ENCODE data around the gene NTN5. TPM values are rescaled to one million over a fixed set of nuclear protein-coding genes. Genes with fewer than 3 reads are reported as not detected.

NTN5 gene
- total and polyA plus RNA-seq, 10 of the 15 experiments (the other 5 are each of a cell fraction or from before 2014, with no cell fraction given), result 0.07 to 0.22 TPM; not detected in 8

GRCh38 chr19:48635263-48635965 lies 37.4 kb downstream of the NTN5 start (continued):
- TF ChIP-seq, protein P1, sequence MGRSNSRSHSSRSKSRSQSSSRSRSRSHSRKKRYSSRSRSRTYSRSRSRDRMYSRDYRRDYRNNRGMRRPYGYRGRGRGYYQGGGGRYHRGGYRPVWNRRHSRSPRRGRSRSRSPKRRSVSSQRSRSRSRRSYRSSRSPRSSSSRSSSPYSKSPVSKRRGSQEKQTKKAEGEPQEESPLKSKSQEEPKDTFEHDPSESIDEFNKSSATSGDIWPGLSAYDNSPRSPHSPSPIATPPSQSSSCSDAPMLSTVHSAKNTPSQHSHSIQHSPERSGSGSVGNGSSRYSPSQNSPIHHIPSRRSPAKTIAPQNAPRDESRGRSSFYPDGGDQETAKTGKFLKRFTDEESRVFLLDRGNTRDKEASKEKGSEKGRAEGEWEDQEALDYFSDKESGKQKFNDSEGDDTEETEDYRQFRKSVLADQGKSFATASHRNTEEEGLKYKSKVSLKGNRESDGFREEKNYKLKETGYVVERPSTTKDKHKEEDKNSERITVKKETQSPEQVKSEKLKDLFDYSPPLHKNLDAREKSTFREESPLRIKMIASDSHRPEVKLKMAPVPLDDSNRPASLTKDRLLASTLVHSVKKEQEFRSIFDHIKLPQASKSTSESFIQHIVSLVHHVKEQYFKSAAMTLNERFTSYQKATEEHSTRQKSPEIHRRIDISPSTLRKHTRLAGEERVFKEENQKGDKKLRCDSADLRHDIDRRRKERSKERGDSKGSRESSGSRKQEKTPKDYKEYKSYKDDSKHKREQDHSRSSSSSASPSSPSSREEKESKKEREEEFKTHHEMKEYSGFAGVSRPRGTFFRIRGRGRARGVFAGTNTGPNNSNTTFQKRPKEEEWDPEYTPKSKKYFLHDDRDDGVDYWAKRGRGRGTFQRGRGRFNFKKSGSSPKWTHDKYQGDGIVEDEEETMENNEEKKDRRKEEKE (IDR thresholded peaks at IDR 0.05), result no peak
- TF ChIP-seq, protein P2, sequence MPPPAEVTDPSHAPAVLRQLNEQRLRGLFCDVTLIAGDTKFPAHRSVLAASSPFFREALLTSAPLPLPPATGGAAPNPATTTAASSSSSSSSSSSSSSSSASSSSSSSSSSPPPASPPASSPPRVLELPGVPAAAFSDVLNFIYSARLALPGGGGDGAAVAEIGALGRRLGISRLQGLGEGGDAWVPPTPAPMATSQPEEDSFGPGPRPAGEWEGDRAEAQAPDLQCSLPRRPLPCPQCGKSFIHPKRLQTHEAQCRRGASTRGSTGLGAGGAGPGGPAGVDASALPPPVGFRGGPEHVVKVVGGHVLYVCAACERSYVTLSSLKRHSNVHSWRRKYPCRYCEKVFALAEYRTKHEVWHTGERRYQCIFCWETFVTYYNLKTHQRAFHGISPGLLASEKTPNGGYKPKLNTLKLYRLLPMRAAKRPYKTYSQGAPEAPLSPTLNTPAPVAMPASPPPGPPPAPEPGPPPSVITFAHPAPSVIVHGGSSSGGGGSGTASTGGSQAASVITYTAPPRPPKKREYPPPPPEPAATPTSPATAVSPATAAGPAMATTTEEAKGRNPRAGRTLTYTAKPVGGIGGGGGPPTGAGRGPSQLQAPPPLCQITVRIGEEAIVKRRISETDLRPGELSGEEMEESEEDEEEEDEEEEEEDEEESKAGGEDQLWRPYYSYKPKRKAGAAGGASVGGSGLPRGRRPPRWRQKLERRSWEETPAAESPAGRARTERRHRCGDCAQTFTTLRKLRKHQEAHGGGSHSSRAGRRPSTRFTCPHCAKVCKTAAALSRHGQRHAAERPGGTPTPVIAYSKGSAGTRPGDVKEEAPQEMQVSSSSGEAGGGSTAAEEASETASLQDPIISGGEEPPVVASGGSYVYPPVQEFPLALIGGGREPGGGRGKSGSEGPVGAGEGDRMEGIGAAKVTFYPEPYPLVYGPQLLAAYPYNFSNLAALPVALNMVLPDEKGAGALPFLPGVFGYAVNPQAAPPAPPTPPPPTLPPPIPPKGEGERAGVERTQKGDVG (CRISPR knock-in tag; IDR thresholded peaks at IDR 0.05), result no peak
- TF ChIP-seq, protein P3, sequence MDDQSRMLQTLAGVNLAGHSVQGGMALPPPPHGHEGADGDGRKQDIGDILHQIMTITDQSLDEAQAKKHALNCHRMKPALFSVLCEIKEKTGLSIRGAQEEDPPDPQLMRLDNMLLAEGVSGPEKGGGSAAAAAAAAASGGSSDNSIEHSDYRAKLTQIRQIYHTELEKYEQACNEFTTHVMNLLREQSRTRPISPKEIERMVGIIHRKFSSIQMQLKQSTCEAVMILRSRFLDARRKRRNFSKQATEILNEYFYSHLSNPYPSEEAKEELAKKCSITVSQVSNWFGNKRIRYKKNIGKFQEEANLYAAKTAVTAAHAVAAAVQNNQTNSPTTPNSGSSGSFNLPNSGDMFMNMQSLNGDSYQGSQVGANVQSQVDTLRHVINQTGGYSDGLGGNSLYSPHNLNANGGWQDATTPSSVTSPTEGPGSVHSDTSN (IDR thresholded peaks at IDR 0.05; ENCODE audit: insufficient replicate concordance, low read depth, low read length), result no peak
- TF ChIP-seq E2F8 (IDR thresholded peaks at IDR 0.05; ENCODE audit: low read depth, partially characterized antibody) (no peak), RFX5 (IDR thresholded peaks at IDR 0.05; ENCODE audit: low read depth, low read length) (no peak), CHD4 (IDR thresholded peaks at IDR 0.05) (no peak), YY1 (IDR thresholded peaks at IDR 0.05; ENCODE audit: low read depth, low read length) (no peak), ZNF207 (IDR thresholded peaks at IDR 0.05; ENCODE audit: borderline replicate concordance) (0 out of 2 replicates have a peak, but pooled peaks have one; percentile 54), KAT2A (conservative IDR thresholded peaks at IDR 0.05; ENCODE audit: control insufficient read depth, low read depth, low read length) (no peak), RELA (IDR thresholded peaks at IDR 0.05; ENCODE audit: borderline replicate concordance, partially characterized antibody) (no peak), TCF12 (IDR thresholded peaks at IDR 0.05; ENCODE audit: low read depth, low read length) (no peak), HDGF (IDR thresholded peaks at IDR 0.05) (no peak), PAX8 (IDR thresholded peaks at IDR 0.05) (no peak), RAD51 (IDR thresholded peaks at IDR 0.05) (no peak), NRF1 (conservative IDR thresholded peaks at IDR 0.05; ENCODE audit: low read depth, low read length) (peak; percentile 46), SPI1 (IDR thresholded peaks at IDR 0.05; ENCODE audit: borderline replicate concordance, insufficient read depth, low read depth, low read length) (no peak), WRNIP1 (IDR thresholded peaks at IDR 0.05; ENCODE audit: borderline replicate concordance, low read depth, low read length) (no peak)
- TF ChIP-seq, protein P4, sequence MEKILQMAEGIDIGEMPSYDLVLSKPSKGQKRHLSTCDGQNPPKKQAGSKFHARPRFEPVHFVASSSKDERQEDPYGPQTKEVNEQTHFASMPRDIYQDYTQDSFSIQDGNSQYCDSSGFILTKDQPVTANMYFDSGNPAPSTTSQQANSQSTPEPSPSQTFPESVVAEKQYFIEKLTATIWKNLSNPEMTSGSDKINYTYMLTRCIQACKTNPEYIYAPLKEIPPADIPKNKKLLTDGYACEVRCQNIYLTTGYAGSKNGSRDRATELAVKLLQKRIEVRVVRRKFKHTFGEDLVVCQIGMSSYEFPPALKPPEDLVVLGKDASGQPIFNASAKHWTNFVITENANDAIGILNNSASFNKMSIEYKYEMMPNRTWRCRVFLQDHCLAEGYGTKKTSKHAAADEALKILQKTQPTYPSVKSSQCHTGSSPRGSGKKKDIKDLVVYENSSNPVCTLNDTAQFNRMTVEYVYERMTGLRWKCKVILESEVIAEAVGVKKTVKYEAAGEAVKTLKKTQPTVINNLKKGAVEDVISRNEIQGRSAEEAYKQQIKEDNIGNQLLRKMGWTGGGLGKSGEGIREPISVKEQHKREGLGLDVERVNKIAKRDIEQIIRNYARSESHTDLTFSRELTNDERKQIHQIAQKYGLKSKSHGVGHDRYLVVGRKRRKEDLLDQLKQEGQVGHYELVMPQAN (conservative IDR thresholded peaks at IDR 0.05), result peak; percentile 71

All from GM12878 (cell line).